K562 (cell line): ENCODE measurements around the gene SOCS3. TPM values are rescaled to one million over a fixed set of nuclear protein-coding genes. Genes with fewer than 3 reads are reported as not detected.

Experiments used
- ATF1 ChIP-seq, 2 experiments: fragments of 450-650 bp in 1 of 2; IDR thresholded peaks; 2 replicates each; pipeline ENCODE4 v1.6.1; 2016; ENCODE audit warnings: missing compliant biosample characterization in 1 of 2, missing genetic modification characterization in 1 of 2
- CBX2 ChIP-seq: fragments of 200-600 bp; sonication (generic); IDR thresholded peaks from one replicate; pipeline ENCODE4 v1.6.1; 2012; ENCODE audit warnings: mild to moderate bottlenecking, low read length, inconsistent platforms; ENCODE audit not compliant: insufficient read depth, poor library complexity, severe bottlenecking
- DMBX1 ChIP-seq: fragments of 250-450 bp; sonication (Bioruptor Pico); IDR thresholded peaks from 2 replicates; pipeline ENCODE4 v1.8.0; 2022; ENCODE audit warnings: inconsistent platforms, mild to moderate bottlenecking, moderate library complexity, borderline replicate concordance
- GABPA ChIP-seq: fragments of 200-800 bp; sonication (Bioruptor generic); conservative IDR thresholded peaks from 2 replicates; pipeline ENCODE4 v1.6.1; 2016; ENCODE audit warnings: low read depth, missing genetic modification characterization, missing compliant biosample characterization
- GTF2A2 ChIP-seq: IDR thresholded peaks from 2 replicates; pipeline ENCODE4 v1.6.1; 2016; ENCODE audit warnings: mild to moderate bottlenecking, missing genetic modification characterization, missing compliant biosample characterization
- NFYB ChIP-seq: IDR thresholded peaks from 2 replicates; pipeline ENCODE4 v1.6.1; 2011; ENCODE audit warnings: mild to moderate bottlenecking, moderate library complexity; ENCODE audit not compliant: insufficient read length; ENCODE audit errors: extremely low read depth
- SMAD2 ChIP-seq: fragments of 150-350 bp; IDR thresholded peaks from 2 replicates; pipeline ENCODE4 v1.6.1; 2014; ENCODE audit warnings: low read depth, mild to moderate bottlenecking, low read length
- SNIP1 ChIP-seq: fragments of 450-650 bp; IDR thresholded peaks from 2 replicates; pipeline ENCODE4 v1.7.1; 2017; ENCODE audit warnings: low read depth, mild to moderate bottlenecking
- SRF ChIP-seq, 2 experiments: fragments of 250-450, 450-650 bp in 1 of 2; sonication (Bioruptor Pico) in 1 of 2; sonication (generic) in 1 of 2; formaldehyde crosslinking; IDR thresholded peaks; 2 replicates each; pipeline versions ENCODE4 v1.5.0 to v1.5.1; 2020 to 2022; ENCODE audit warnings: mild to moderate bottlenecking in 1 of 2, missing genetic modification reagents in 1 of 2
- SRSF1 ChIP-seq: fragments of 200-400 bp; formaldehyde crosslinking; IDR thresholded peaks from 2 replicates; pipeline ENCODE4 v1.6.1; 2017; ENCODE audit warnings: mild to moderate bottlenecking, low read depth, low read length, moderate library complexity
- STAG1 ChIP-seq: sonication (generic); formaldehyde crosslinking; IDR thresholded peaks from 2 replicates; pipeline ENCODE4 v1.5.0; 2020; ENCODE audit warnings: missing genetic modification reagents, borderline replicate concordance
- STAT5A ChIP-seq: IDR thresholded peaks from 2 replicates; pipeline ENCODE4 v1.6.1; 2012; ENCODE audit warnings: low read length, inconsistent platforms, borderline replicate concordance
- TFAM ChIP-seq: fragments of 250-450 bp; sonication (Bioruptor Pico); conservative IDR thresholded peaks from 2 replicates; pipeline ENCODE4 v1.5.0; 2021; ENCODE audit warnings: mild to moderate bottlenecking, moderate library complexity
- TFE3 ChIP-seq: fragments of 450-650 bp; formaldehyde crosslinking; IDR thresholded peaks from 2 replicates; pipeline ENCODE4 v1.4.0; 2020; ENCODE audit warnings: mild to moderate bottlenecking, mixed read lengths
- ZNF24 ChIP-seq: fragments of 450-650 bp; IDR thresholded peaks from 2 replicates; pipeline ENCODE4 v1.6.1; 2016
- ZNF318 ChIP-seq, 2 experiments: fragments of 450-650 bp; IDR thresholded peaks; 2 replicates each; pipeline ENCODE4 v1.6.1; 2016; ENCODE audit warnings: mild to moderate bottlenecking in 2 of 2, borderline replicate concordance in 1 of 2, low read depth in 1 of 2, moderate library complexity in 1 of 2
- ZSCAN32 ChIP-seq: fragments of 450-650 bp; formaldehyde crosslinking; IDR thresholded peaks from 2 replicates; pipeline ENCODE4 v1.4.0; 2020; ENCODE audit warnings: mild to moderate bottlenecking, moderate library complexity
- polyA plus RNA-seq, 8 experiments: library from polyadenylated mRNA; depleted of rRNA in 4 of 8; stranded (reverse) in 5 of 8; unstranded in 3 of 8; fragments of >200 nt; fragmentation: Nextera tagmentation in 2 of 8; fragmentation: Illumina TruSeq in 1 of 8; extraction: Ambion mirVana in 2 of 8; extraction: Trizol in 1 of 8; gene quantifications; 2 replicates each; pipeline versions ENCODE4 v1.2.1 to v1.2.3, GENCODE V29; 2011 to 2014; ENCODE audit warnings: inconsistent platforms in 1 of 8, missing spikeins in 1 of 8
- total RNA-seq, 7 experiments: library from RNA; depleted of rRNA in 6 of 7; stranded (reverse); fragments of >200 nt in 6 of 7; fragmentation: Illumina TruSeq in 2 of 7; extraction: Trizol in 2 of 7; gene quantifications; 2 replicates each; pipeline versions ENCODE4 v1.2.1 to v1.2.3, GENCODE V29; 2011 to 2021; ENCODE audit warnings: low replicate concordance in 1 of 7

The SOCS3 gene
- total and polyA plus RNA-seq, 9 of the 15 experiments (the other 6 are each of a cell fraction or from before 2014, with no cell fraction given) = 0.56 to 38.9 (median 13.7) TPM

- TF ChIP-seq ZNF318 (IDR thresholded peaks at IDR 0.05; ENCODE audit: borderline replicate concordance in 1 of 2, low read depth in 1 of 2) (no peak), STAT5A (peak; percentile 37), GABPA (tag) (peak; percentile 49; the same call in 1 of the 2 replicates), ZSCAN32 (CRISPR knock-in tag) (no peak), NFYB (no peak), TFE3 (CRISPR knock-in tag) (no peak; the same call in 1 of the 2 replicates), ATF1 (CRISPR knock-in tag; IDR thresholded peaks at IDR 0.05) (no peak), ATF1 (tag; IDR thresholded peaks at IDR 0.05) (no peak), SRF (CRISPR knock-in tag; IDR thresholded peaks at IDR 0.05) (no peak), CBX2 (no peak), ZNF24 (no peak), SNIP1 (no peak), DMBX1 (CRISPR knock-in tag) (peak; percentile 57; the same call in 1 of the 2 replicates), TFAM (no peak), GTF2A2 (tag) (no peak), SMAD2 (no peak), STAG1 (CRISPR knock-in tag) (no peak), SRSF1 (no peak)
Measured at GRCh38 chr17:78315355-78316114, 44.3 kb downstream of the SOCS3 start (continued).
